GM21825 (cell line): ENCODE results near the gene TSPOAP1.

Source experiments
- ATAC-seq: cut with Tn5 transposase; IDR thresholded peaks from one replicate; pipeline ENCODE4 v1.9.1; 2021; ENCODE audit warnings: mild to moderate bottlenecking, moderate library complexity; ENCODE audit not compliant: unreplicated experiment

The TSPOAP1 gene, protein sequence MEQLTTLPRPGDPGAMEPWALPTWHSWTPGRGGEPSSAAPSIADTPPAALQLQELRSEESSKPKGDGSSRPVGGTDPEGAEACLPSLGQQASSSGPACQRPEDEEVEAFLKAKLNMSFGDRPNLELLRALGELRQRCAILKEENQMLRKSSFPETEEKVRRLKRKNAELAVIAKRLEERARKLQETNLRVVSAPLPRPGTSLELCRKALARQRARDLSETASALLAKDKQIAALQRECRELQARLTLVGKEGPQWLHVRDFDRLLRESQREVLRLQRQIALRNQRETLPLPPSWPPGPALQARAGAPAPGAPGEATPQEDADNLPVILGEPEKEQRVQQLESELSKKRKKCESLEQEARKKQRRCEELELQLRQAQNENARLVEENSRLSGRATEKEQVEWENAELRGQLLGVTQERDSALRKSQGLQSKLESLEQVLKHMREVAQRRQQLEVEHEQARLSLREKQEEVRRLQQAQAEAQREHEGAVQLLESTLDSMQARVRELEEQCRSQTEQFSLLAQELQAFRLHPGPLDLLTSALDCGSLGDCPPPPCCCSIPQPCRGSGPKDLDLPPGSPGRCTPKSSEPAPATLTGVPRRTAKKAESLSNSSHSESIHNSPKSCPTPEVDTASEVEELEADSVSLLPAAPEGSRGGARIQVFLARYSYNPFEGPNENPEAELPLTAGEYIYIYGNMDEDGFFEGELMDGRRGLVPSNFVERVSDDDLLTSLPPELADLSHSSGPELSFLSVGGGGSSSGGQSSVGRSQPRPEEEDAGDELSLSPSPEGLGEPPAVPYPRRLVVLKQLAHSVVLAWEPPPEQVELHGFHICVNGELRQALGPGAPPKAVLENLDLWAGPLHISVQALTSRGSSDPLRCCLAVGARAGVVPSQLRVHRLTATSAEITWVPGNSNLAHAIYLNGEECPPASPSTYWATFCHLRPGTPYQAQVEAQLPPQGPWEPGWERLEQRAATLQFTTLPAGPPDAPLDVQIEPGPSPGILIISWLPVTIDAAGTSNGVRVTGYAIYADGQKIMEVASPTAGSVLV (N-terminal part only)

DNA sequence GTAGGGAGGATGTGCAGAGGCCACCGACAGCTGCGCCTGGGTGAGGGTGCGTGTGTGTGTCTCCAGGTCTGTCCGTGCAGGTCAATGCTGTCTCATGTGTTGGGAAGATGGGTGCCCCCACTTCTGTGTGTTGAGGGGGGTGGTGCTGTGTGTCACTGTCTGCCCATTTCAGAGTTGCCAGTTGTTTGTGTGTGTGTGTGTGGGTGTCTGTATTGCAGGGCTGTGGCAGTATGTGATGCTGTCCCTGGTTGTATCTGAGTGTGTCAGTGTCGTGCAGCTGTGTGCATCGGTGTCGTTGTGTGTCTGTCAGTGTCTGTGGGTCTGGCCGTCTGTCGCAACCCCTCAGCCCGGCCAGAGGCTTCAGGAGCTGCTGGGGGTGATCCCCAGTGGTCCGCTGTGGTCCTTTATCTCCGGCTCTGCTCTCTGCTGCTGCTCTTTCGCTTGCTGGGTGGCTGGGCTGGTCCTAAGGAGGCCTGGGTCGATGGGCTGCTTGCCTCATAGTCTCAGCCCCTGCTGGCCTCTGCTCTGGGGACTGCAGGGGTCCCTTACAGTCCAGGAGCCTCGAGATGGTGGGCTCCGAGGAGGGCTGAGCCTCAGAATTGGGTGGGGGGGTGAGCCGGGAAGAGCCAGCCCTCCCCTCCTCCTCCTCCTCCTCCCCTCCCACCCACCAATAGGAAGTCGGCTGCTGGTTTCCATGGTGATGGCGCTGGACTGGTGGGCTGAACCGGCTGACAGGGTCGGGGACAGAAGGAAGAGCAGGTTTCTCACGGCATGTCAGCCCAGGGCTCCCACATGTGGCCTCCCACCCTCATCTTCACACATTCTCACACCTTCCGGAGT lies at the start of gene TSPOAP1:
Gene TSPOAP1 (minus strand): TSS at position 601 of the 840 bp plus-strand sequence. CDS start 875 bp downstream, outside the sequence.
- ATAC-seq: peak; percentile 16

DNA sequence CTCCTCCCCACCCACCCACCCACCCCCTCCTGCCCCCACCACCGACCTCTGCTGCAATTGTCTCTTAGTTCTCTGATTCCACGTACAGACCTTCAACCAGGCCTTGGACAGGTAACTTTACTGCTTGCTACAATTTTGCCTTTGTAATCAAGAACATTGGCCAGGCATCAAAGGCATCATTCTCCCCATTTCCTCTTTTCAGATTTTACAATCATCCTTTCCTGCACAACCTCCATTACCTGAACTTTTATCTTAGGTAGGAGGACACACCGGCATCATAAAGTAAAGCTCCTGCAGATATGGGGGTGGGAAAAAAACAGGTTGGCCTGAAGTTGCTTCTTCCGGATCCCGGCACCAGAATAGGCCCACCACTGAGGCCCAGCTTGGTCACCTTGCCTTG lies 49.1 kb upstream of the TSPOAP1 start:
- no peak for ATAC-seq

DNA sequence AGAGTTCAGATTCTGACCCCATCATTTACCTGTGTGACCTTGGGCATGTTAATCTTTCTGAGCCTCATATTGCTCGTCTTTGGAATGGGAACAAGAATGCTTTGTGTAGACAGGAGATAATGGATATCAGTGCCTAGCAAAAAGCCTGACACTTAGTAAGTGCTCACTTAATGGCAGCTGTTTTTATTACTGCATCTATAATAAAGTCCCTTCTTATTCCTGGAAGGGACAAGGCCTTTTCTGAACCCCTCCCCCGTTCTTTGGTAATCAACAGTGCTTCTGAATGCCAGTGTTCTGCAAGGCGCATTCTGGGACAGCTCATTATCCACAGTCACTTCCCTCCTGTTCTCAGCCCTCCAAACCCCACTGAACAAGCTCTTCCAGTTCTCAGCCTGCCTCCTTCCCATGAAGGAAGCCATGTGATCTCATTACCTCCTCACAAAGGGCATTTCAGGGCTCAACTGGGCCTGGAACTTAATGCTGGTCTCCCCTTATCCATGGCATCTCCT lies 48.6 kb upstream of the TSPOAP1 start:
- no peak for ATAC-seq

DNA sequence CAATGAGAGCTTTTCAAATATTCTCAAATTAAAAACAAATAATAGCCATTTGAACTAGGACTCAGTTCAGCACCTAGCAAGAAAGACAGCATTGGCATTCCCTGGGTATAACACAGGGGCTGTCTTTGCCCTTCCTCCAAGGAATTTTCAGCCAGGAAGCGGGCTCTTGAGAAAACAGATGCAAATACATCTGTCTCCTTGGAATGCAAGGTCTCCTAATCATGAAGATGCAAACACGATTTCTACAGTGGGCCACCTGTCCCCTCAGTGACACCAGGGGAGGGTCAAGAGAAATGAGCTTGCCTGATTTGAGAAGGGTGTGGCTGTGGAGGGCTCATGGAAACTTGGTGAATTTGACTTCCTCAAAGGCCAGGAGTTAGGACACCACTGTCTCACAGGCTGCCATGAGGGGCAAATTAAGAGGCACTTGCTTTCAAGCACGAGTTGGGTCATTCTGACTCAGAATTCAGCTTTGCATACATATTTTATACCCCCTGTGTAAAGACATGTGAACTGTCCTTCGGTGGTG lies 47.9 kb upstream of the TSPOAP1 start:
- no peak for ATAC-seq

DNA sequence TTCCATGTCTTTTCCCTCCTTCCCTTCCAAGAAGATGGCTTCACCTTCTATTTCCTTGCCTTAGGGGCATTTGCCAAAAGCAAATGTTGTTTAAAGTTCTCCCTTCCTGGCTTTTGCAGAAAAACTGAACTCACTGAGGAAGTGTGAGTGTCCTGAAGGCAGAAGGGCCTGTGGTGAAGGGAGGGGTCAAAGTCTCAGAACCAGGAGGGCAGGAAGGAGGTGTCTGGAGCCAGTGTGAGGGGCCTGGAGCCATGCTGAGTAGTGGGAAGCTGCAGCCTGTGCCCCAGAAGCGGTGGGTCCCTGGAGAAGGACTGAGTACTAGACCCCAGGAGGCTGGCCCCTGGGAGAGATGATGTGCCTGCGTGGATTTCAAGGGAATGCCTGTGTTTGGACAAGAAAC lies 47.2 kb upstream of the TSPOAP1 start:
- ATAC-seq: no peak

DNA sequence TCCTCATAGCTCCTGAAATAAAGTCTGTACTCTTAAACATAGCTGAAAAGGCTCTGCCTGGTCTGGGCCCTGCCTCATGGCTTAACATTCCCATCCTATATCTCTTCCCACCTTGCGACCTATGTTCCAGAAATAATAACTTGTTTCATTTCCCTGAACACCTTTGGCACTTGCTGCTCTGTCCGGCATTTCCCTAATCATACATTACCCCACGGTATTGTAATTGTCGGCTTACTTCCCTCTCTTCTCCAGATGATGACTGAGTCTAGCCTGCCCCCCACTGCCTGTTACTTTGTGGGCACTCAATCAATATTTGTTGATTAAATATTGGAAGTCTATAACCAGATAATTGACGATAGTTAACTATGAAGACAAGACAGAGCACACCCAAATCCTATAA lies 46.7 kb upstream of the TSPOAP1 start:
- ATAC-seq: no peak

DNA sequence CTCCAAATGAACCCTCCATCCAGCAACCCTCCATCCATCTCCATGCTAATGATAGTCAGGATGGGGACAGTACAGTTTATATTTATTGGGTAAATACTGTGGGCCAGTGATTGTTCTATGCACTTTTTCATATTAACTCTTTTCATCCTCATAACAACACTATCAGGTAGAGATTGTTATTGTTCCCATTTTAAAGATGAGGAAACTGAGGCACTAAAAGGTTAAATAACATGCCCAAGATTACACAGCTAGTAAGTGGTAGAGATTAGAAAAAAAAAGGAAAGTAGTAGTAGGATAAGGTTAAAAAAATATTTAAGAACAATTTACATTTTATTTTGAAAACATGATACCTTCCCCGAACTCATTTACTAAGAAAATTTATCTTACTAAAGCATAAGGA lies 45.3 kb upstream of the TSPOAP1 start:
- ATAC-seq: no peak

DNA sequence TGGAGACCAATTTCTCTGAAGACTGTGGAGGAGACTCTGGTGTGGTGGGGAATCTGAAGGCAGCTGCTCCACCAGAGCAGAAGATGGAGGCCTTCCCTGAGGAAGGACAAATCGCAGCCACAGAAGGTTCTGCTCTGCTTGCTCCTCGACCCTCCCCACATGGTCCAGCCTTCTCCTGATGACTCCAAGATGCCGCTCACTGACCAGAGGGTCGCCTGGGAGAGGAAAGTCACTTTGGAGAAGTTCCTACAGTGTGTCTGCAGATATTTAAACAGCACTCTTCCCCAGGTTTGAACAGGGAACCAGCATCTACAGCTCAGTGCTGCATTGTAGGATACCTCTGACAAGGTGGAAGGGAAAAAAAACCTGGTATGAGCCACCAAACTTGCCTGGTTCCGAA lies 44.4 kb upstream of the TSPOAP1 start:
- no peak for ATAC-seq

DNA sequence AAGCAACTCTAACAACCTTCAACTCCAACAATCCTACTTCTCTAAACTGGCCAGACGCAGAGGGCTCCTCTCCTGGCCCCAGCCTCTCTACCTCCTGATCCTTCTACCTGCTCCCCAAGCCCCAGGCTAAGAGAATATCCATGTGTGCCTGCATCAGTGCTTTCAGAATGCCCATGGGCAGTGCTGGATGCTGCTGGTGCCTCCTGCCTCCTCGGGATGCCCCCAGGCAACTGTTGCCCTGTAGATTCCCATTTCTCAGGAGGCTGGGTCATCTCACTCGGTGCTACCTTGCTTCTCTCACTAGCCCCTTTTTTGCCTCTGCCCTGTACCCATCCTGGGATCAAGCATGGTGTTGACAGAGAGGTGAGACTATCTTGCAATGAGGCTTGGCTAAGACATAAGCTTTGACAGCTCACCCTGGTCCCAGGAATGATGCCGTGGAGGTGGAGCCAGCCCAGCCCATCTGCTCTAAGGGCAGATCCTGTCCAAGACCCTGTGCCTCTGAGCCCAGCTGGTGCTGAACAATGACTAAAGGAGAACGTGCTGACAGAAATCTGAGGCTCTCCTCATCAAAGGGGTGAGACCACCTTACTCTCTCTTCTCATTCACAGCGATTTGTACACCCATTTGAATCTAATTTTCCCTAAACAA lies 42.8 kb upstream of the TSPOAP1 start:
- no peak for ATAC-seq

DNA sequence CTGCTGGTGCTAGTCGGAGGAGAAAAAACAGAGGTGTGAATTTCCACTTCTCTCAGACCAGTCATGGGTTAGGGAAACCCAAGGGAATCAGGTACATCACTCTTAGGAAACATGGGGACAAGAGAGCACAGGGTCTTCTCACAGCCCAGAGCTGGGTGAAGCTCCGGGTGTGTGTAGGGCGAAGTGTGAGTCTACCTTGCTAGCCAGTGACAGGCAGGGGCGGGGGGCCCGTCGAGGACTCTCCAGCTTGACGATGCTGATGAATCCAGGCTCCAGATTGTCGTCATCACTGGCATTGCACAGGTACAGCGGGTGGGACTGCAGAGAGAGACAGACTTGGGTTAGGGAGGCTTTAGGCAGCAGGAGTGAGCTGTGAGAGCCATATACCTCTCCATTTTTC lies 42.1 kb upstream of the TSPOAP1 start:
- ATAC-seq: no peak

DNA sequence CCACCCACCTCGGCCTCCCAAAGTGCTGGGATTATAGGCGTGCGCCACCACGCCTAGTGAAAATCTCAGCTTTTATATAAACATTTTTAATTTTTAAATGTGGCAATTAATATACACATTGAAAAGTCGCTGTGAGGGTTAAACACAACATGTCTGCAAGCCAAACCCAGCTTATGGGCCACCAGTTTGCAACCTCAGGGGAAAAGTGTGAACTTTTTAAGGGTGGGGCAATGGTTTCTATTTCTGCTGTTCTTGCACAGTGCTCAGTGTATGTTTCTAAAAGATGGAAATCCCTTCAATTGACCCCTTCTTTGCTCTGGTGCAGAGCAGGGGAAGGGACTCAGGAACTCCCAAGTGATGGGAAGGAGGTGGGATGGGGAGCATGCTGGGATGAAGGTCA lies 41.7 kb upstream of the TSPOAP1 start:
- ATAC-seq: no peak

DNA sequence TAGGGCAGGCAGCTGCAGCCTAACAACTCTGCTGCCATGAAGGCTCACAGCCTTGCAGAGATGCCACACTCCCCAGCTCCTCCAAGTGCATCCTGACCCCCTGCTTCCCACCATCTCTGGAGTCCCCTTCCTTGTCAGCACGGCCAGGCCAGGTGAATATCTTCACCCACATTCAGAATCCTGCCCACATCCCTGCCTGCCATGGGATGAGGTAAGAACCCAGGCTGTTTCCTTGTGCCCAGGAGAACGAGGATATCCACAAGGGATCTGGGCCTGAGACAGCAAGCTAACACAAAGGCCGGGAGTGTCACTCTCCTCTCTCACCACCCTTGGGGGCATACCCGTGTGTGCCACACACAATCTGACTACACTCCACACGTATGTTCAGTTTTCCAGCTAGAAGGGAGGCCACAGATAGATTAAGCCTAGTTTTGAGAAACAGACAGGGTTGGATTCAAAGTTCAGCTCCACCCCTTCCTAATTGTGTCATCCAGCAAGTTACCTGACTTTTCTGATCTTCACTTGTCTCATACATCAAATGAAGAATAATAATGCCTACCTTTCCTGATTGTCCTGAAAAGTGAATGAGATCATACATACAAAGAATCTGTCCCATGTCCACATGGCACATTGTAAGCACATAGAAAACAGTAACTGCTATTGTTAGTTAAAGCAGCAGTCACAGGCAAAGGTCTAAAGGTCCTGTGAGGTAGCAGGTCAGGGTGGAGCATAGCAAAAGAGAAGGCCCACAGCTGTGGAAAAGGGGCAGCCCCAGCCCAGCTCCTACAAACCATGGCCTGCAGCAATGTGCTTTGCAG lies 40.8 kb upstream of the TSPOAP1 start:
- no peak for ATAC-seq

DNA sequence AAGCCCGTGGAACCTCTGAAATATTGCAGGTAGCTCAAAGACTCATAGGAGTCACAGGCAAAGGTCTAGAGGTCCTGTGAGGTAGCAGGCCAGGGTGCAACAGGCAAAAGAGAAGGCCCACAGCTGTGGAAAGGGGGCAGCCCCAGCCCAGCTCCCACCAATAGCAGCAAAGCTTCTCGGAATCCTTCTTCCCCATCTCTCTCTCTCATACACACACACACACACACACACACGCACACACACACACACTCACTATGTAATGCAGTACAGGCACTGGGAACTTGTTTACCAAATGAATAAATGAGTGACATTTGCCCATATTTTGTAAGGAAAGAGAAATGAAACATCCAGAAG lies 40.2 kb upstream of the TSPOAP1 start:
- ATAC-seq: no peak

DNA sequence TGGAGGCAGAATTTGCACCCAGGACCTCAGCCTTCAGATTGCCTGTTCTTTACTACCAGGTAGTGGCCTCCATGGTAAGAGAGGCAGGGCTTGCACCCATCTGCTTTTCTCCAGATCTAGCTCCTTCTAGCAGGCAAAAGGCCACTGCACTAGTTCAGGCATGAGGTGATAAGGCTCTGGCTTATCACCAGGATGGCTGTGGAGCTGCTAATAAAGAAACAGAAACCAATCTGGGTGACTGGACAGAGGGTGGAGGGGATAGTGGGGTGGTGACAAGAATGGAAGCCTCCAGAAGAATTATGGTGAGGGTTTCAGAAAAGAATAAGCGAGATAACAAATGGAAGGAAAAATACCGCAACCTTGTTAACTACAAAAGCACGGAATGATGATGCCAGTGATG lies 38.9 kb upstream of the TSPOAP1 start:
- no peak for ATAC-seq

DNA sequence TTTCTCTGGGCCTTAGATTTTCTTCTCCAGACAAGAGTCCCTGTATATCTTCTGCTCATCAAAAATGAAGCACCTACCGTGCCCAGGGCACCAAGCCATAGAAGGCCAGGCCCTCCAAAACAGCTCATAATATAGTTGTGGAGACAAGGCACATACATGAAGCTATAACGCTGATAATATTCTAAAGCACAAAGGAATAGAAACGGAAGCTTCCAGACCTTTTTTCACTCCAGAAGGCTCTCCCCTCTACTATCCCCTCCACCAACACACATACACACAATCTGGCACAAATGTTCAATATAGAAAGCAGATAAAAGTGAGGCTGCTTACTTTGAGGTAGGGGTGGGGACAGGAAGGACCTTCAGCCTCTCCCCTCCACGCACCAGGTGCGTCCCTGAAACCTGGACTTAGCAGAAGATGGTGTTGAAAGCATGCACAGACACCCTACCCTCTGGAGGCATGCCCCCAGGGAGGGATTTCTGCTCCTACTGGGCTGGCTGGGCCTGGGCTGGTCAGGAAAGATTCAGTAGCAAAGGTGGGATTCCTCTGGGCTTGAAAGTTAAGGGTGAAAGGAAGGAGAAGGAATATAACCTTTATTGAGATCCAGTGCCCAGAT lies 37.5 kb upstream of the TSPOAP1 start:
- ATAC-seq: no peak

DNA sequence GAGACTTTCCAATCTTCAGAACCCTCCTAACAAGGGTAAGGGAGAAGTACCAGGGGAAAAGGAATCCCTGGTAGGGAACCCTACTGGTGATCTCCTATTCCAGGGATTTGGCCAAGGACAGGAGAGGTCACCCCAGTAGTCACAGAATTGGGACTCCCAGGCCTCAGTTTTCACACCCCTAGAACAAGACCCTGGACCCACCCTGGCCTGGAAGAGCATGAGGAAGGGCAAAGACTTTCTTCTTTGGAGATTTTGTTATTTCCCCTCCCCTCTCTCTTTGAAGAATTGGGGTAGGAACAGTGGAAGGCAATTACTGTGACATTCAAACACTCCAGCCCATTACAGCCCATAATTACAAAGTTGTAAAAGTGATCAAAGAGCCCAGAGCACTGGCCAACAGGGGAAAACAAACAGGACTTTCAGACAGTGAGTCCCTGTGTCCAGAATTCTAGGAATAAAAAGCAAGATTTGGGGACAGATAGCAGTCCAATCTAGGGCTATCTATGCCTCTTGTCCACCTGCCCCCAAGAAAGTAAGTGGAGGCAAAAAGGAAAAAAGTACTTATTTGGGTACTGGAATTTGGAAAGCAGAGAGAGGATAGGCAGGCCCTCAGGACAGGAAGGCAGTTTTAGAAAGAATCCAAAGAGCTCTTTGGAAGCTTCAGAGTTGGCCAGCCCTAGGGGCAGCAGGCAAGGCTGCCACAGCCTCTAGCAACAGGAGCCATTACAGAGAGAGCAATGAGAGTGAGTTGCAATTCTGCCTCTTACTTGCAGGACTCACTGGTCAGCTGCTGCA lies 36.8 kb upstream of the TSPOAP1 start:
- no peak for ATAC-seq

DNA sequence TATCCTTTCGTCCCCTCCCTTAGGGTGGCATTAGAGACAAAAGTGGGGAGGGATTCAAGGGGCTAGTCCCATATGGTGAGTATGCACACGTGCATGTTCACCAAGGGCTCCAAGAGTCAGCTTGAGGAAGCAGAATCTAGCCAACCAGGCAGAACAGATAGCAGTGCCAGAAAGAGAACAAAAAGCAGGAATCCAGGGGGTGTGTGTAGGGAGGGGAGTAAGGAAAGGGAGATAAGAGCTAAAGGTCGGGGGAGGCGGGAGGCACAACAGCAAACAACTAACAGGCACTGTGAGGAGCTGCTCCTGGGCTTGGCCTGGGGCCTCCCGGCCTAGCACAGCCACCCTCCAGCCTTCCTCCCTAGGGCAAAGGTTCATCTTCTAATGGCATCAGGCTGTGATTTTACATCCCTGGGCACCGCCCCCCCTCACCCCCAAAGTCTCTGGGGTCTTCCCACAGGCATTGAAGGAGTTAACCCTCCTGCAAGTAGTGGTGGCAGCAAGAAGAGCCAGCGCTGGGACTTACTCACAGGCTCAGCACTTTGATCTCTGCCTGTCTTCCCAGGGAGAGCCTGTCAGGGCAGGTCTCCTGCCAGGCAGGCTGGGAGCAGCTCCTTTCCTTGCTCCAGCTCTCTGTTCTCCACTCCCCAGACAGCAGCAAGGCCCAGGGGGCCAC lies 35.8 kb upstream of the TSPOAP1 start:
- ATAC-seq: no peak
